K562 (cell line): ENCODE results near the gene CTDSP1. TPM values are rescaled to one million over a fixed set of nuclear protein-coding genes. Genes with fewer than 3 reads are reported as not detected.

Experiments used
- CBFB ChIP-seq: sonication (generic); formaldehyde crosslinking; IDR thresholded peaks from 2 replicates; pipeline ENCODE4 v1.4.0; 2020; ENCODE audit warnings: mild to moderate bottlenecking, missing genetic modification reagents
- EP300 ChIP-seq: IDR thresholded peaks from 2 replicates; pipeline ENCODE4 v1.6.1; 2012; ENCODE audit warnings: low read length, improper control_type of control experiment
- FOXA1 ChIP-seq: fragments of 450-650 bp; IDR thresholded peaks from 2 replicates; pipeline ENCODE4 v1.6.1; 2016; ENCODE audit warnings: mild to moderate bottlenecking, borderline replicate concordance
- HDAC1 ChIP-seq, 2 experiments: fragments of 450-650 bp; IDR thresholded peaks; 2 replicates each; pipeline ENCODE4 v1.6.1; 2016 to 2017; ENCODE audit warnings: inconsistent platforms in 1 of 2, mild to moderate bottlenecking in 1 of 2, moderate library complexity in 1 of 2
- MLX ChIP-seq, 2 experiments: fragments of 450-650 bp in 1 of 2; sonication (generic) in 1 of 2; formaldehyde crosslinking; conservative IDR thresholded peaks; 2 replicates each; pipeline versions ENCODE4 v1.4.0 to v1.8.1; 2020 to 2022; ENCODE audit warnings: mild to moderate bottlenecking in 1 of 2, missing genetic modification reagents in 1 of 2
- MNT ChIP-seq, 2 experiments: fragments of 450-650 bp; conservative IDR thresholded peaks; 2 replicates each; pipeline ENCODE4 v1.6.1; 2017; ENCODE audit warnings: mild to moderate bottlenecking in 2 of 2, moderate library complexity in 2 of 2
- NR1H2 ChIP-seq: sonication (generic); formaldehyde crosslinking; IDR thresholded peaks from 2 replicates; pipeline ENCODE4 v1.4.0; 2020; ENCODE audit warnings: mild to moderate bottlenecking, missing genetic modification reagents
- TOE1 ChIP-seq, 2 experiments: fragments of 450-650 bp in 1 of 2; sonication (generic) in 1 of 2; formaldehyde crosslinking in 1 of 2; IDR thresholded peaks; 2 replicates each; pipeline versions ENCODE4 v1.7.1 to v1.8.0; 2016 to 2022; ENCODE audit warnings: borderline replicate concordance in 2 of 2, mild to moderate bottlenecking in 2 of 2, antibody characterized with exemption in 1 of 2, inconsistent platforms in 1 of 2, low read depth in 1 of 2, missing genetic modification reagents in 1 of 2, moderate library complexity in 1 of 2
- ZNF668 ChIP-seq: fragments of 250-450 bp; sonication (Bioruptor Pico); IDR thresholded peaks from 2 replicates; pipeline ENCODE4 v1.8.0; 2022; ENCODE audit warnings: mild to moderate bottlenecking, inconsistent platforms
- polyA plus RNA-seq, 8 experiments: library from polyadenylated mRNA; depleted of rRNA in 4 of 8; stranded (reverse) in 5 of 8; unstranded in 3 of 8; fragments of >200 nt; fragmentation: Nextera tagmentation in 2 of 8; fragmentation: Illumina TruSeq in 1 of 8; extraction: Ambion mirVana in 2 of 8; extraction: Trizol in 1 of 8; gene quantifications; 2 replicates each; pipeline versions ENCODE4 v1.2.1 to v1.2.3, GENCODE V29; 2011 to 2014; ENCODE audit warnings: inconsistent platforms in 1 of 8, missing spikeins in 1 of 8
- total RNA-seq, 7 experiments: library from RNA; depleted of rRNA in 6 of 7; stranded (reverse); fragments of >200 nt in 6 of 7; fragmentation: Illumina TruSeq in 2 of 7; extraction: Trizol in 2 of 7; gene quantifications; 2 replicates each; pipeline versions ENCODE4 v1.2.1 to v1.2.3, GENCODE V29; 2011 to 2021; ENCODE audit warnings: low replicate concordance in 1 of 7

Gene CTDSP1
- total and polyA plus RNA-seq, 9 of the 15 experiments (the other 6 are each of a cell fraction or from before 2014, with no cell fraction given) = 2.4 to 74.8 (median 45.8) TPM

- no peak for TF ChIP-seq MLX (CRISPR knock-in tag; conservative IDR thresholded peaks at IDR 0.05)
- TF ChIP-seq TOE1 (IDR thresholded peaks at IDR 0.05; ENCODE audit: borderline replicate concordance) = no peak
- TF ChIP-seq TOE1 (CRISPR knock-in tag; IDR thresholded peaks at IDR 0.05; ENCODE audit: borderline replicate concordance, low read depth) = no peak
- no peak for TF ChIP-seq ZNF668 (CRISPR knock-in tag)
- TF ChIP-seq MNT (conservative IDR thresholded peaks at IDR 0.05) = no peak
- peak; percentile 61; the same call in 1 of the 2 replicates for TF ChIP-seq CBFB (CRISPR knock-in tag)
- no peak for TF ChIP-seq FOXA1
- 0 out of 2 replicates have a peak, but pooled peaks have one; percentile 26 for TF ChIP-seq NR1H2
- TF ChIP-seq EP300 = 0 out of 2 replicates have a peak, but pooled peaks have one; percentile 20
- peak in 1 of 2 experiments; percentile 23; a peak in 1 of 4 replicates for TF ChIP-seq HDAC1 (IDR thresholded peaks at IDR 0.05)
Measured at GRCh38 chr2:218406949-218407618, 7.4 kb downstream of the CTDSP1 start (continued).
